Measurements from ENCODE around the gene KHDRBS2. TPM values are rescaled to one million over a fixed set of nuclear protein-coding genes. Genes with fewer than 3 reads are reported as not detected.

Gene KHDRBS2
- total RNA-seq, 2 experiments from 2014 or later, result not detected

GRCh38 chr6:61959196-61959595 is 326.8 kb downstream of the KHDRBS2 start:
- Histone ChIP-seq H3K36me3 (ENCODE audit: insufficient read depth, low read length) (no peaks in the 10 kb centered on the region), H3K27ac (ENCODE audit: low read depth in 1 of 2, low read length in 2 of 2) (no peak overlapping the region), H3K4me3 (ENCODE audit: low read length) (no peak overlapping the region), H3K4me1 (ENCODE audit: insufficient read depth, low read length) (no peaks in the 10 kb centered on the region), H3K27me3 (ENCODE audit: control insufficient read depth in 1 of 2, insufficient read depth in 2 of 2, low read length in 2 of 2) (no peaks in the 10 kb centered on the region), H3K9me3 (ENCODE audit: control insufficient read depth in 1 of 2, insufficient read depth in 1 of 2, low read length in 2 of 2) (peaks cover 4 to 10% of the 10 kb centered on the region in 2 experiments)
- DNase-seq, result no peak
- TF ChIP-seq, protein P1, sequence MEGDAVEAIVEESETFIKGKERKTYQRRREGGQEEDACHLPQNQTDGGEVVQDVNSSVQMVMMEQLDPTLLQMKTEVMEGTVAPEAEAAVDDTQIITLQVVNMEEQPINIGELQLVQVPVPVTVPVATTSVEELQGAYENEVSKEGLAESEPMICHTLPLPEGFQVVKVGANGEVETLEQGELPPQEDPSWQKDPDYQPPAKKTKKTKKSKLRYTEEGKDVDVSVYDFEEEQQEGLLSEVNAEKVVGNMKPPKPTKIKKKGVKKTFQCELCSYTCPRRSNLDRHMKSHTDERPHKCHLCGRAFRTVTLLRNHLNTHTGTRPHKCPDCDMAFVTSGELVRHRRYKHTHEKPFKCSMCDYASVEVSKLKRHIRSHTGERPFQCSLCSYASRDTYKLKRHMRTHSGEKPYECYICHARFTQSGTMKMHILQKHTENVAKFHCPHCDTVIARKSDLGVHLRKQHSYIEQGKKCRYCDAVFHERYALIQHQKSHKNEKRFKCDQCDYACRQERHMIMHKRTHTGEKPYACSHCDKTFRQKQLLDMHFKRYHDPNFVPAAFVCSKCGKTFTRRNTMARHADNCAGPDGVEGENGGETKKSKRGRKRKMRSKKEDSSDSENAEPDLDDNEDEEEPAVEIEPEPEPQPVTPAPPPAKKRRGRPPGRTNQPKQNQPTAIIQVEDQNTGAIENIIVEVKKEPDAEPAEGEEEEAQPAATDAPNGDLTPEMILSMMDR (IDR thresholded peaks at IDR 0.05), result no peak
- POLR2A ChIA-PET, result no interaction called here
- H3K27ac Mint-ChIP-seq, result no peak overlapping the region
- no peaks in the 10 kb centered on the region for H3K36me3 Mint-ChIP-seq (ENCODE audit: low read depth)
- intact Hi-C loops (cut with DNase I, micrococcal nuclease), result no loop called here
- CTCF ChIA-PET, result no interaction called here
- peaks cover 13% of the 10 kb centered on the region for H3K9me3 Mint-ChIP-seq
- H3K4me3 Mint-ChIP-seq, result no peak overlapping the region
- H3K27me3 Mint-ChIP-seq, result no peaks in the 10 kb centered on the region
- no peak for ATAC-seq (ENCODE audit: poor library complexity)
- H3K4me1 Mint-ChIP-seq (ENCODE audit: low read depth), result no peaks in the 10 kb centered on the region

GRCh38 chr6:61953851-61954250 is 332.2 kb downstream of the KHDRBS2 start:
- Histone ChIP-seq H3K9me3 (ENCODE audit: control insufficient read depth in 1 of 2, insufficient read depth in 1 of 2, low read length in 2 of 2) (peaks cover 4 to 14% of the 10 kb centered on the region in 2 experiments), H3K4me1 (ENCODE audit: insufficient read depth, low read length) (no peaks in the 10 kb centered on the region), H3K27me3 (ENCODE audit: control insufficient read depth in 1 of 2, insufficient read depth in 2 of 2, low read length in 2 of 2) (no peaks in the 10 kb centered on the region), H3K4me3 (ENCODE audit: low read length) (no peak overlapping the region), H3K27ac (ENCODE audit: low read depth in 1 of 2, low read length in 2 of 2) (no peak overlapping the region), H3K36me3 (ENCODE audit: insufficient read depth, low read length) (no peaks in the 10 kb centered on the region)
- no peak overlapping the region for H3K4me3 Mint-ChIP-seq
- intact Hi-C loops (cut with DNase I, micrococcal nuclease), result no loop called here
- DNase-seq, result no peak
- H3K36me3 Mint-ChIP-seq (ENCODE audit: low read depth), result no peaks in the 10 kb centered on the region
- POLR2A ChIA-PET, result no interaction called here
- no peak for ATAC-seq (ENCODE audit: poor library complexity)
- H3K27me3 Mint-ChIP-seq, result no peaks in the 10 kb centered on the region
- peaks cover 10% of the 10 kb centered on the region for H3K9me3 Mint-ChIP-seq
- no peaks in the 10 kb centered on the region for H3K4me1 Mint-ChIP-seq (ENCODE audit: low read depth)
- H3K27ac Mint-ChIP-seq, result no peak overlapping the region
- CTCF ChIA-PET, result no interaction called here
- TF ChIP-seq, protein P1 (IDR thresholded peaks at IDR 0.05), result no peak

DNA sequence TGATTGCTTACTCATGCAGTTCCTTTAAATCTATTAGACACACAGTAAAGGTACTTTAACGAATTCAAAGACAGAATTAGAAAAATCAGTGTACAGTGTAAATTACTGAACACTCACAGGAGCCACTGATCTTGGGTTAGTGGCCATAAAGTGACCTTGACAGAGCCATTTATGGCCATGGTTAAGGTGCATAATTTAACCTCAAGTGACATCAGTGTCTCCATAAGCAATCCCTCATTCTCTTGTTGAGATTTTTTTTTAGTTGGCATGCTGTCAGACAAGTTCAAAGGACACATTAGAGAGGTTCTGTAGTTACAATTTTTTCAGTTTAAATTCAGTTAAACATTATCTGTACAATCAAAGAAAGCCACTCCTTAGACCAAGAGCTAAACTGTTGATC is 334.4 kb downstream of the KHDRBS2 start:
- no peaks in the 10 kb centered on the region for H3K36me3 ChIP-seq (ENCODE audit: insufficient read depth, low read length)
- H3K9me3 Mint-ChIP-seq, result peaks cover 2% of the 10 kb centered on the region
- no peaks in the 10 kb centered on the region for H3K27me3 Mint-ChIP-seq
- CTCF ChIA-PET, result no interaction called here
- TF ChIP-seq, protein P1 (IDR thresholded peaks at IDR 0.05), result no peak
- POLR2A ChIA-PET, result no interaction called here
- no peak overlapping the region for H3K27ac ChIP-seq (ENCODE audit: low read depth in 1 of 2, low read length in 2 of 2)
- no peaks in the 10 kb centered on the region for H3K27me3 ChIP-seq (ENCODE audit: control insufficient read depth in 1 of 2, insufficient read depth in 2 of 2, low read length in 2 of 2)
- no peak overlapping the region for H3K4me3 Mint-ChIP-seq
- intact Hi-C loops (cut with DNase I, micrococcal nuclease), result no loop called here
- no peak overlapping the region for H3K27ac Mint-ChIP-seq
- DNase-seq, result no peak
- H3K4me1 Mint-ChIP-seq (ENCODE audit: low read depth), result no peaks in the 10 kb centered on the region
- no peaks in the 10 kb centered on the region for H3K36me3 Mint-ChIP-seq (ENCODE audit: low read depth)
- no peak for ATAC-seq (ENCODE audit: poor library complexity)
- H3K4me3 ChIP-seq (ENCODE audit: low read length), result no peak overlapping the region
- no peaks in the 10 kb centered on the region for H3K4me1 ChIP-seq (ENCODE audit: insufficient read depth, low read length)
- peaks cover 4 to 13% of the 10 kb centered on the region in 2 experiments for H3K9me3 ChIP-seq (ENCODE audit: control insufficient read depth in 1 of 2, insufficient read depth in 1 of 2, low read length in 2 of 2)
